Liver (tissue), 3 donors: ENCODE data around the gene FOLR1.

ENCODE experiments used
- FOXA1 ChIP-seq: IDR thresholded peaks from 2 replicates; pipeline ENCODE4 v1.6.1; 2016; ENCODE audit warnings: antibody characterized with exemption
- GABPA ChIP-seq, 2 donors: IDR thresholded peaks in 1 of 2; conservative IDR thresholded peaks in 1 of 2; 2 replicates each; pipeline ENCODE4 v1.6.1; 2016; ENCODE audit warnings: antibody characterized with exemption in 2 of 2, mild to moderate bottlenecking in 1 of 2, moderate library complexity in 1 of 2
- HNF4A ChIP-seq, 2 donors: conservative IDR thresholded peaks; 2 replicates each; pipeline ENCODE4 v1.6.1; 2016; ENCODE audit warnings: antibody characterized with exemption in 2 of 2, mild to moderate bottlenecking in 2 of 2
- HNF4G ChIP-seq: IDR thresholded peaks from 2 replicates; pipeline ENCODE4 v1.6.1; 2016; ENCODE audit warnings: antibody characterized with exemption
- SP1 ChIP-seq: IDR thresholded peaks from 2 replicates; pipeline ENCODE4 v1.6.1; 2018; ENCODE audit warnings: antibody characterized with exemption, mild to moderate bottlenecking
- TAF1 ChIP-seq: conservative IDR thresholded peaks from 2 replicates; pipeline ENCODE4 v1.6.1; 2016; ENCODE audit warnings: antibody characterized with exemption, mild to moderate bottlenecking
- YY1 ChIP-seq: IDR thresholded peaks from 2 replicates; pipeline ENCODE4 v1.6.1; 2016; ENCODE audit warnings: antibody characterized with exemption, mild to moderate bottlenecking
- TF ChIP-seq, protein P1 (sequence below): IDR thresholded peaks from 2 replicates; pipeline ENCODE4 v1.6.1; 2016; ENCODE audit warnings: antibody characterized with exemption, mild to moderate bottlenecking
- TF ChIP-seq, protein P2 (sequence below): fragments of 150-350 bp; IDR thresholded peaks from 2 replicates; pipeline ENCODE4 v1.5.1; 2017; ENCODE audit warnings: improper control_type of control experiment, low read depth, low read length; ENCODE audit not compliant: missing input control
- TF ChIP-seq, protein P3 (sequence below): IDR thresholded peaks from 2 replicates; pipeline ENCODE4 v1.6.1; 2016; ENCODE audit warnings: antibody characterized with exemption
- donor health status: healthy.
- donor health status: healthy.

DNA sequence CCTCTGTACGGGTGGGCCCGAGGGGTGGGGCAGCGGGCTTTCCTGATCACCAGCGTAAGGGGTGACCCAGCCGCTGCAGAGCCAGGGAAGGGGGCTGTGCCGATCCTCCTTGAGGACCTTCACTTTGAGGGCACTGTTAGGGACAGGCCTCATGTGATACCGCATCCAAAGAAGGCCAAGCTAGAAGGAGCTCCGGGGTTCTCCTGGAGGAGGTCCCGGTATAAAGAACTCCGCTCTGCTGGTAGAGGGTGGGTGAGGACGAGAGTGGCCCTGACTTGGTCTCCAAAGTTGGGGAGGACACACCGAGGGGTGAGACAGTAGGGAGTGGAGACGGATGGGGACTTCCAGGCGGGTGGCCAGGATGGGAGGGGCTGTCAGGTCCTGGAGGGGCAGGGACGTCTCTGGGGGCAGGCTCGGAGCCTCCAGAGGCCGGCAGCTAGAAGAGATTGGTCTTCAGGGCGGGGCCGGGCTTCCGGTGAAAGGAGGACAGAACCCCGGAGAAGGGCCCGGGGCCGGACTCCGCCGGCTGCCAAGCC is 47.4 kb downstream of the FOLR1 start:
- TF ChIP-seq, protein P1, sequence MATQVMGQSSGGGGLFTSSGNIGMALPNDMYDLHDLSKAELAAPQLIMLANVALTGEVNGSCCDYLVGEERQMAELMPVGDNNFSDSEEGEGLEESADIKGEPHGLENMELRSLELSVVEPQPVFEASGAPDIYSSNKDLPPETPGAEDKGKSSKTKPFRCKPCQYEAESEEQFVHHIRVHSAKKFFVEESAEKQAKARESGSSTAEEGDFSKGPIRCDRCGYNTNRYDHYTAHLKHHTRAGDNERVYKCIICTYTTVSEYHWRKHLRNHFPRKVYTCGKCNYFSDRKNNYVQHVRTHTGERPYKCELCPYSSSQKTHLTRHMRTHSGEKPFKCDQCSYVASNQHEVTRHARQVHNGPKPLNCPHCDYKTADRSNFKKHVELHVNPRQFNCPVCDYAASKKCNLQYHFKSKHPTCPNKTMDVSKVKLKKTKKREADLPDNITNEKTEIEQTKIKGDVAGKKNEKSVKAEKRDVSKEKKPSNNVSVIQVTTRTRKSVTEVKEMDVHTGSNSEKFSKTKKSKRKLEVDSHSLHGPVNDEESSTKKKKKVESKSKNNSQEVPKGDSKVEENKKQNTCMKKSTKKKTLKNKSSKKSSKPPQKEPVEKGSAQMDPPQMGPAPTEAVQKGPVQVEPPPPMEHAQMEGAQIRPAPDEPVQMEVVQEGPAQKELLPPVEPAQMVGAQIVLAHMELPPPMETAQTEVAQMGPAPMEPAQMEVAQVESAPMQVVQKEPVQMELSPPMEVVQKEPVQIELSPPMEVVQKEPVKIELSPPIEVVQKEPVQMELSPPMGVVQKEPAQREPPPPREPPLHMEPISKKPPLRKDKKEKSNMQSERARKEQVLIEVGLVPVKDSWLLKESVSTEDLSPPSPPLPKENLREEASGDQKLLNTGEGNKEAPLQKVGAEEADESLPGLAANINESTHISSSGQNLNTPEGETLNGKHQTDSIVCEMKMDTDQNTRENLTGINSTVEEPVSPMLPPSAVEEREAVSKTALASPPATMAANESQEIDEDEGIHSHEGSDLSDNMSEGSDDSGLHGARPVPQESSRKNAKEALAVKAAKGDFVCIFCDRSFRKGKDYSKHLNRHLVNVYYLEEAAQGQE = no peak
- TF ChIP-seq, protein P2, sequence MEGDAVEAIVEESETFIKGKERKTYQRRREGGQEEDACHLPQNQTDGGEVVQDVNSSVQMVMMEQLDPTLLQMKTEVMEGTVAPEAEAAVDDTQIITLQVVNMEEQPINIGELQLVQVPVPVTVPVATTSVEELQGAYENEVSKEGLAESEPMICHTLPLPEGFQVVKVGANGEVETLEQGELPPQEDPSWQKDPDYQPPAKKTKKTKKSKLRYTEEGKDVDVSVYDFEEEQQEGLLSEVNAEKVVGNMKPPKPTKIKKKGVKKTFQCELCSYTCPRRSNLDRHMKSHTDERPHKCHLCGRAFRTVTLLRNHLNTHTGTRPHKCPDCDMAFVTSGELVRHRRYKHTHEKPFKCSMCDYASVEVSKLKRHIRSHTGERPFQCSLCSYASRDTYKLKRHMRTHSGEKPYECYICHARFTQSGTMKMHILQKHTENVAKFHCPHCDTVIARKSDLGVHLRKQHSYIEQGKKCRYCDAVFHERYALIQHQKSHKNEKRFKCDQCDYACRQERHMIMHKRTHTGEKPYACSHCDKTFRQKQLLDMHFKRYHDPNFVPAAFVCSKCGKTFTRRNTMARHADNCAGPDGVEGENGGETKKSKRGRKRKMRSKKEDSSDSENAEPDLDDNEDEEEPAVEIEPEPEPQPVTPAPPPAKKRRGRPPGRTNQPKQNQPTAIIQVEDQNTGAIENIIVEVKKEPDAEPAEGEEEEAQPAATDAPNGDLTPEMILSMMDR = no peak
- TF ChIP-seq TAF1 (no peak), YY1 (no peak), GABPA (IDR thresholded peaks at IDR 0.05 in 1 of 2, conservative IDR thresholded peaks at IDR 0.05 in 1 of 2) (no peak), FOXA1 (no peak), HNF4A (conservative IDR thresholded peaks at IDR 0.05) (no peak), SP1 (no peak), HNF4G (no peak)
- TF ChIP-seq, protein P3, sequence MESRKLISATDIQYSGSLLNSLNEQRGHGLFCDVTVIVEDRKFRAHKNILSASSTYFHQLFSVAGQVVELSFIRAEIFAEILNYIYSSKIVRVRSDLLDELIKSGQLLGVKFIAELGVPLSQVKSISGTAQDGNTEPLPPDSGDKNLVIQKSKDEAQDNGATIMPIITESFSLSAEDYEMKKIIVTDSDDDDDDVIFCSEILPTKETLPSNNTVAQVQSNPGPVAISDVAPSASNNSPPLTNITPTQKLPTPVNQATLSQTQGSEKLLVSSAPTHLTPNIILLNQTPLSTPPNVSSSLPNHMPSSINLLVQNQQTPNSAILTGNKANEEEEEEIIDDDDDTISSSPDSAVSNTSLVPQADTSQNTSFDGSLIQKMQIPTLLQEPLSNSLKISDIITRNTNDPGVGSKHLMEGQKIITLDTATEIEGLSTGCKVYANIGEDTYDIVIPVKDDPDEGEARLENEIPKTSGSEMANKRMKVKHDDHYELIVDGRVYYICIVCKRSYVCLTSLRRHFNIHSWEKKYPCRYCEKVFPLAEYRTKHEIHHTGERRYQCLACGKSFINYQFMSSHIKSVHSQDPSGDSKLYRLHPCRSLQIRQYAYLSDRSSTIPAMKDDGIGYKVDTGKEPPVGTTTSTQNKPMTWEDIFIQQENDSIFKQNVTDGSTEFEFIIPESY = no peak
